ENCODE data around the gene TET2. TPM values are rescaled to one million over a fixed set of nuclear protein-coding genes. Genes with fewer than 3 reads are reported as not detected.

The TET2 gene
- total and polyA plus RNA-seq, 2 of the 4 experiments (the other 2 are of a cell fraction), result 5.6 to 25.3 TPM

DNA sequence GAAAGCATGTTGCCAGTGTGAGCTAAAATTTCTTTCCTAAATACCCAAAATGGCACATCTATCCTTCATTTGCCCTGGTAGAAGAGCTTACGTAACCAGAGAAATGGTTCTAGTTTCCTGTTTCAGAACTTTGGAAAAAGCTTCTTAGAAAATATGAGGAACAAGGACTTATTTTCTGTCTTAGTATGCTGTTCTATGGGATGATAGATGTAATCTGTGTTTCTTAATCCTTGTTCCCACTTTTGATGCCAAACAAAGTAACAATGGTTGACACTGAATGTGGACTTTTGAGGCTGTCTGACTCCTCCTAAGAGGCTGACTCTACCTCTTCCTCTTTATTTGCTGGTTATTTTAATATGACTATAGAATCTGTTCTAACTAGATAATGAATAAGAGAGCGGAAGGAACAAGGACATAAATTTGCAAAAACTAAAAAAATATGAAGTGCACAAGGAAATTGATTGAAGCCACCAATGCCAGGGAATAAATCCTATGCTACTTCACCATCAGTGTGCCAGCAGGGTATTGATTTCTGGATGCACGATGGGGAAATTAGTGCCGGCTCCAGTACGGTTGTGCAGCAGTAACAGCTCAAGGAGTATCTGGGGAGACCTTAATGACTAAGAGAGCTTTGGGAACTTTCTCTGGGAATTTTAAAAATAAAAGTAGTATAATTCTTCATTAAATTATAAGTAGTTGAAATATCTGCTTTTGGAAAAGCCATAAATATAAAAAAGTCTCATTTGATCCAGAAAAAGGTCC, 39.4 kb upstream of the TET2 start:
- Histone ChIP-seq H4K20me1 (ENCODE audit: insufficient read depth, low read length) (no peaks in the 10 kb centered on the region), H2AK9ac (replicated peaks; ENCODE audit: low read depth, low read length, poor library complexity) (no peak overlapping the region), H3K4me2 (ENCODE audit: low read depth, low read length) (no peak overlapping the region), H3K9me3 (ENCODE audit: control insufficient read depth, insufficient read depth, low read length) (no peaks in the 10 kb centered on the region), H2AK5ac (ENCODE audit: low read depth, low read length) (no peak overlapping the region), H3K9ac (ENCODE audit: low read depth, low read length) (no peak overlapping the region), H3K14ac (replicated peaks; ENCODE audit: low read depth, low read length) (no peak overlapping the region), H2BK20ac (ENCODE audit: low read depth, low read length) (no peak overlapping the region), H3K36me3 (ENCODE audit: control insufficient read depth, insufficient read depth, low read length) (no peaks in the 10 kb centered on the region), H3K27ac (ENCODE audit: insufficient read depth, low read length) (no peak overlapping the region), H3K23ac (ENCODE audit: low read depth, low read length) (no peak overlapping the region), H2BK120ac (ENCODE audit: low read depth, low read length) (no peak overlapping the region), H3K18ac (ENCODE audit: low read depth, low read length) (no peak overlapping the region), H3K9me1 (ENCODE audit: insufficient read depth, low read length) (no peaks in the 10 kb centered on the region), H3K79me1 (ENCODE audit: low read depth in 1 of 2, low read length in 2 of 2) (no peaks in the 10 kb centered on the region), H3K4me1 (ENCODE audit: control insufficient read depth, insufficient read depth, low read length) (no peaks in the 10 kb centered on the region), H4K5ac (ENCODE audit: low read depth, low read length) (no peak overlapping the region), H4K8ac (ENCODE audit: low read depth in 2 of 2, low read length in 2 of 2) (no peak overlapping the region), H4K91ac (ENCODE audit: insufficient read depth, low read depth, low read length) (no peak overlapping the region), H3K4ac (ENCODE audit: low read depth, low read length) (no peak overlapping the region), H2BK15ac (ENCODE audit: low read depth, low read length) (no peak overlapping the region), H2BK5ac (ENCODE audit: low read depth, low read length, poor library complexity, severe bottlenecking) (no peak overlapping the region), H3K4me3 (ENCODE audit: insufficient read depth, low read depth, low read length) (no peak overlapping the region), H3K56ac (ENCODE audit: extremely low read depth, insufficient read depth, low read length) (no peak overlapping the region), H2AFZ (replicated peaks; ENCODE audit: low read length, poor library complexity) (no peak overlapping the region), H3K27me3 (ENCODE audit: control insufficient read depth, insufficient read depth, low read length) (no peaks in the 10 kb centered on the region; the same call in 1 of the 2 replicates)
- dilution Hi-C loops (cut with HindIII; ENCODE audit: low sequenced_read_pairs, unreplicated experiment) (no loop called here), in situ Hi-C loops (cut with MboI; ENCODE audit: low sequenced_read_pairs) (no loop called here), intact Hi-C loops (cut with micrococcal nuclease) (no loop called here)
- ATAC-seq (ENCODE audit: low read depth) (no peak), DNase-seq (no peak)
- ChIA-PET POLR2A (ENCODE audit: unreplicated experiment) (no interaction called here), CTCF (interaction anchor here (0.6 kb wide), 1 partner anchor 1185 kb away, joined by 4 read pairs; no protein-coding TSS in a partner anchor)
- BruUV-seq (replicated peaks), result no TSS peak
- no CpG with 5 or more reads among the region's 5 CpGs for WGBS, 2 experiments (ENCODE audit: extremely low coverage in 2 of 2, insufficient read length in 1 of 2)
- TF ChIP-seq CHD1 (IDR thresholded peaks at IDR 0.05; ENCODE audit: low read depth, low read length) (no peak), RCOR1 (IDR thresholded peaks at IDR 0.05; ENCODE audit: insufficient replicate concordance, low read length) (no peak), USF2 (IDR thresholded peaks at IDR 0.05; ENCODE audit: low read depth, low read length) (no peak), RAD21 (IDR thresholded peaks at IDR 0.05; ENCODE audit: low read length) (no peak), ELK1 (IDR thresholded peaks at IDR 0.05; ENCODE audit: borderline replicate concordance, low read depth, low read length) (no peak), CTCF (conservative IDR thresholded peaks at IDR 0.05; ENCODE audit: low read depth, low read length) (no peak), MAZ (IDR thresholded peaks at IDR 0.05; ENCODE audit: borderline replicate concordance, low read depth, low read length) (no peak), POLR2A (IDR thresholded peaks at IDR 0.05; ENCODE audit: low read depth, low read length) (no peak), SMC3 (IDR thresholded peaks at IDR 0.05; ENCODE audit: low read depth, low read length) (no peak), CEBPB (IDR thresholded peaks at IDR 0.05; ENCODE audit: low read depth, low read length) (no peak), BHLHE40 (IDR thresholded peaks at IDR 0.05; ENCODE audit: low read depth, low read length) (no peak), RFX5 (IDR thresholded peaks at IDR 0.05; ENCODE audit: low read depth, low read length) (no peak), MAFK (IDR thresholded peaks at IDR 0.05; ENCODE audit: low read depth, low read length) (no peak), NFE2L2 (IDR thresholded peaks at IDR 0.05; ENCODE audit: low read depth, low read length) (no peak), FOS (IDR thresholded peaks at IDR 0.05; ENCODE audit: low read depth, low read length) (no peak), MXI1 (IDR thresholded peaks at IDR 0.05; ENCODE audit: borderline replicate concordance, low read depth, low read length) (no peak)
